H9 (cell line): ENCODE results near the gene TSPAN4. TPM values are rescaled to one million over a fixed set of nuclear protein-coding genes. Genes with fewer than 3 reads are reported as not detected.

Source experiments
- DNase-seq: peaks from one replicate; pipeline ENCODE4 v3.0.0-alpha.2; 2017
- H2AFZ ChIP-seq: one replicate; pipeline ENCODE4 v1.6.1; 2013; ENCODE audit warnings: mild to moderate bottlenecking, low read length, control low read depth, moderate library complexity
- H2AK5ac ChIP-seq: 2 replicates; pipeline ENCODE4 v1.6.1; 2013; ENCODE audit warnings: low read length, control low read depth, mixed read lengths; ENCODE audit not compliant: insufficient read length
- H2BK120ac ChIP-seq: one replicate; pipeline ENCODE4 v1.6.1; 2013; ENCODE audit warnings: low read depth, mild to moderate bottlenecking, low read length, control low read depth, inconsistent platforms; ENCODE audit not compliant: poor library complexity, severe bottlenecking
- H2BK12ac ChIP-seq: 2 replicates; pipeline ENCODE4 v1.6.1; 2013; ENCODE audit warnings: low read length, control low read depth, mixed read lengths, low read depth; ENCODE audit not compliant: insufficient read length
- H2BK15ac ChIP-seq: 2 replicates; pipeline ENCODE4 v1.6.1; 2013; ENCODE audit warnings: low read depth, low read length, control low read depth
- H2BK20ac ChIP-seq: one replicate; pipeline ENCODE4 v1.6.1; 2013; ENCODE audit warnings: low read depth, mild to moderate bottlenecking, low read length, control low read depth, inconsistent platforms; ENCODE audit not compliant: poor library complexity, severe bottlenecking
- H2BK5ac ChIP-seq: 2 replicates; pipeline ENCODE4 v1.6.1; 2013; ENCODE audit warnings: low read length, control low read depth, mixed read lengths; ENCODE audit not compliant: insufficient read length
- H3K14ac ChIP-seq: 2 replicates; pipeline ENCODE4 v1.6.1; 2013; ENCODE audit warnings: low read length, control low read depth; ENCODE audit not compliant: insufficient read depth
- H3K18ac ChIP-seq: 2 replicates; pipeline ENCODE4 v1.6.1; 2013; ENCODE audit warnings: low read depth, mild to moderate bottlenecking, mixed read lengths, low read length, control low read depth; ENCODE audit not compliant: insufficient read length
- H3K23ac ChIP-seq: 2 replicates; pipeline ENCODE4 v1.6.1; 2013; ENCODE audit warnings: low read length, control low read depth, mixed read lengths, low read depth; ENCODE audit not compliant: insufficient read length
- H3K23me2 ChIP-seq: 2 replicates; pipeline ENCODE4 v1.6.1; 2013; ENCODE audit warnings: low read depth, mild to moderate bottlenecking, mixed read lengths, low read length, control low read depth; ENCODE audit not compliant: insufficient read length, poor library complexity, severe bottlenecking
- H3K27ac ChIP-seq: 2 replicates; pipeline ENCODE4 v1.5.1; 2013; ENCODE audit warnings: low read length, control low read depth, mixed read lengths, low read depth; ENCODE audit not compliant: insufficient read length
- H3K27me3 ChIP-seq: 2 replicates; pipeline ENCODE4 v1.6.1; 2013; ENCODE audit warnings: low read length, control low read depth, inconsistent platforms; ENCODE audit not compliant: insufficient read depth
- H3K4ac ChIP-seq: 2 replicates; pipeline ENCODE4 v1.6.1; 2013; ENCODE audit warnings: low read depth, mild to moderate bottlenecking, control low read depth, inconsistent platforms, low read length, moderate library complexity
- H3K4me1 ChIP-seq: 2 replicates; pipeline ENCODE4 v1.6.1; 2013; ENCODE audit warnings: low read length, control low read depth, inconsistent platforms; ENCODE audit not compliant: insufficient read depth
- H3K4me2 ChIP-seq: 2 replicates; pipeline ENCODE4 v1.6.1; 2013; ENCODE audit warnings: low read length, control low read depth, mixed read lengths; ENCODE audit not compliant: insufficient read length, insufficient read depth
- H3K56ac ChIP-seq: 2 replicates; pipeline ENCODE4 v1.6.1; 2013; ENCODE audit warnings: low read depth, mild to moderate bottlenecking, mixed read lengths, low read length, control low read depth; ENCODE audit not compliant: insufficient read length
- H3K79me1 ChIP-seq: 2 replicates; pipeline ENCODE4 v1.6.1; 2013; ENCODE audit warnings: low read depth, mild to moderate bottlenecking, moderate library complexity, low read length, control low read depth, inconsistent platforms; ENCODE audit not compliant: insufficient read depth, poor library complexity, severe bottlenecking
- H3K79me2 ChIP-seq: 2 replicates; pipeline ENCODE4 v1.6.1; 2013; ENCODE audit warnings: low read length, control low read depth, inconsistent platforms; ENCODE audit not compliant: insufficient read depth
- H3K9ac ChIP-seq: 2 replicates; pipeline ENCODE4 v1.6.1; 2013; ENCODE audit warnings: low read length, control low read depth, mixed read lengths; ENCODE audit not compliant: insufficient read length; ENCODE audit errors: extremely low read depth
- H3K9me3 ChIP-seq: one replicate; pipeline ENCODE4 v1.6.1; 2013; ENCODE audit warnings: low read depth, low read length, inconsistent platforms; ENCODE audit not compliant: control insufficient read depth
- H3T11ph ChIP-seq: one replicate; pipeline ENCODE4 v1.6.1; 2013; ENCODE audit warnings: mild to moderate bottlenecking, low read length, control low read depth, inconsistent platforms
- H4K20me1 ChIP-seq: one replicate; pipeline ENCODE4 v1.6.1; 2013; ENCODE audit not compliant: control insufficient read depth, insufficient read length, insufficient read depth
- H4K5ac ChIP-seq: 2 replicates; pipeline ENCODE4 v1.6.1; 2013; ENCODE audit warnings: low read depth, mild to moderate bottlenecking, mixed read lengths, low read length, control low read depth; ENCODE audit not compliant: insufficient read length
- H4K8ac ChIP-seq: replicated peaks from 2 replicates; pipeline ENCODE4 v1.6.1; 2013; ENCODE audit warnings: low read length, control low read depth, mixed read lengths, low read depth; ENCODE audit not compliant: insufficient read length
- H4K91ac ChIP-seq: 2 replicates; pipeline ENCODE4 v1.6.1; 2013; ENCODE audit warnings: low read depth, mild to moderate bottlenecking, moderate library complexity, mixed read lengths, low read length, control low read depth; ENCODE audit not compliant: insufficient read length
- H3K27ac Mint-ChIP-seq, 3 experiments: 2 replicates in 2 of 3; 3 replicates in 1 of 3; pipeline ENCODE4 v1.8.0; 2020 to 2021; ENCODE audit warnings: mixed read lengths in 3 of 3, mild to moderate bottlenecking in 1 of 3, moderate library complexity in 1 of 3
- H3K27me3 Mint-ChIP-seq: 2 replicates; pipeline ENCODE4 v1.8.0; 2021; ENCODE audit warnings: low read depth, mild to moderate bottlenecking, moderate library complexity, mixed read lengths
- H3K36me3 Mint-ChIP-seq, 3 experiments: 2 replicates in 2 of 3; 3 replicates in 1 of 3; pipeline ENCODE4 v1.8.0; 2020 to 2021; ENCODE audit warnings: low read depth in 3 of 3, mixed read lengths in 3 of 3; ENCODE audit not compliant: insufficient read depth in 1 of 3
- H3K4me1 Mint-ChIP-seq, 2 experiments: 2 replicates each; pipeline ENCODE4 v1.8.0; 2020; ENCODE audit warnings: mixed read lengths in 2 of 2
- H3K4me3 Mint-ChIP-seq, 2 experiments: 2 replicates in 1 of 2; 3 replicates in 1 of 2; pipeline ENCODE4 v1.8.0; 2020 to 2021; ENCODE audit warnings: mild to moderate bottlenecking in 2 of 2, mixed read lengths in 2 of 2, moderate library complexity in 1 of 2
- H3K9me3 Mint-ChIP-seq, 2 experiments: 2 replicates in 1 of 2; 3 replicates in 1 of 2; pipeline ENCODE4 v1.8.0; 2020; ENCODE audit warnings: mild to moderate bottlenecking in 2 of 2, mixed read lengths in 2 of 2, moderate library complexity in 1 of 2
- CTCF ChIP-seq: fragments of 200-600 bp; sonication (generic); conservative IDR thresholded peaks from 3 replicates; pipeline ENCODE4 v1.8.0; 2021; ENCODE audit warnings: antibody characterized with exemption, mild to moderate bottlenecking
- WGBS: extraction: QIAGEN DNeasy Blood & Tissue Kit; methylation state at CpG from one replicate; pipeline ENCODE4 v1.1.7; 2013; ENCODE audit warnings: missing lambda C conversion rate, low lambda C conversion rate, mixed read lengths; ENCODE audit not compliant: insufficient read length; ENCODE audit errors: extremely low coverage; 5-methylcytosine and 5-hydroxymethylcytosine counted together
- total RNA-seq: library from RNA; stranded (reverse); gene quantifications from 2 replicates; pipeline ENCODE4 v1.2.1, GENCODE V29; 2021

TSPAN4 gene
- total RNA-seq, 1 experiment from 2014 or later = 64.6 TPM

DNA sequence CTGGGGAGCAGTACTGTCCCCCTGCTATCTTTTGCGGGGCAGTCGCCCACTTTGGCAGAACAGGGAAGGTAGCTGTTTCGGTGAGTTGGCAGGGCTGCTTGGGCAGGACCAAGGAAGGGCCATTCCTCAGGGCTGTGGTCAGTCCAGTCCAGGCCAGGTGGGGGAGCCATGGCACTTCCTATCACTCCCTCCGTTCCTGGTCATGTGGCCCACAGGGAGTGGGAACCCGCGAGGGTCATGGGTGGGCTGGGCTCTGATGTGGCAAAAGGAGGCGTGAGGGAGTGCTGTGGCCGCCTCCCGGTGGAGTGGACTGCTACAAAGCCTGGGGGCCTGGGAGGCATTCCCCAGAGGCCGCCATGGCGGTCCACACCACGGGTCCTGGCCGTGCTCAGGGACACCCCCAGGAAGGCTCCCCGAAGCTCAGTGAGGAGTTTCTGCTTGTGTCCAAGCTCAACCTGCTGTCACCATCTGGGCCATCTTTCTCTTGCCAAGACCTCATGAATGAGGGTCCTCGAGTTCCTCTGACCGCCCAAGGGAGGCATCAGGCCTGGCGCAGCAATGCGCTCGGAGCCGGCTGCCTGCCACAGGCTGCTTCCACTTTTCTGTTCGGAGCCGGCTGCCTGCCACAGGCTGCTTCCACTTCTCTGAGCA, 56.0 kb downstream of the TSPAN4 start:
- H2AK5ac ChIP-seq = no peak overlapping the region
- H4K8ac ChIP-seq = no peak overlapping the region
- no peaks in the 10 kb centered on the region for H3K79me2 ChIP-seq
- no peak overlapping the region for H2AFZ ChIP-seq
- WGBS = no CpG with 5 or more reads among the region's 22 CpGs
- H3K9ac ChIP-seq = no peak overlapping the region
- no peak overlapping the region for H4K91ac ChIP-seq
- H3K36me3 Mint-ChIP-seq = peaks cover 23 to 53% (median 40%) of the 10 kb centered on the region in 3 experiments; a peak in 6 of 7 replicates
- no peak overlapping the region for H2BK12ac ChIP-seq
- H2BK15ac ChIP-seq = no peak overlapping the region
- TF ChIP-seq CTCF = peak; percentile 34; the same call in 2 of the 3 replicates
- no peak overlapping the region for H2BK5ac ChIP-seq
- no peak overlapping the region for H3K4me2 ChIP-seq
- H3K79me1 ChIP-seq = no peaks in the 10 kb centered on the region
- no peak overlapping the region for H3T11ph ChIP-seq
- no peak overlapping the region for H3K56ac ChIP-seq
- peak overlapping the region in 1 of 3 experiments; percentile 35; a peak in 1 of 7 replicates for H3K27ac Mint-ChIP-seq
- H3K4me3 Mint-ChIP-seq = no peak overlapping the region
- no peaks in the 10 kb centered on the region for H4K20me1 ChIP-seq
- no peak for DNase-seq
- no peak overlapping the region for H2BK20ac ChIP-seq
- no peak overlapping the region for H3K27ac ChIP-seq
- no peak overlapping the region for H3K23ac ChIP-seq
- no peak overlapping the region for H4K5ac ChIP-seq
- no peak overlapping the region for H3K18ac ChIP-seq
- no peak overlapping the region for H3K14ac ChIP-seq
- no peaks in the 10 kb centered on the region for H3K9me3 Mint-ChIP-seq
- H3K27me3 Mint-ChIP-seq = no peaks in the 10 kb centered on the region
- no peak overlapping the region for H2BK120ac ChIP-seq
- H3K27me3 ChIP-seq = no peaks in the 10 kb centered on the region
- no peaks in the 10 kb centered on the region for H3K9me3 ChIP-seq
- peaks cover 0 to under 1% of the 10 kb centered on the region in 2 experiments; a peak in 1 of 4 replicates for H3K4me1 Mint-ChIP-seq
- H3K4ac ChIP-seq = no peak overlapping the region
- H3K4me1 ChIP-seq = no peaks in the 10 kb centered on the region
- H3K23me2 ChIP-seq = no peaks in the 10 kb centered on the region
